GM21737 (cell line): ENCODE results near the gene TMEM196.
"Not testable (repeated sequence)": the region's sequence is repeated elsewhere in the genome, so short reads cannot be mapped to it uniquely, and the experiment has no call there.

Experiments used
- ATAC-seq: cut with Tn5 transposase; IDR thresholded peaks from one replicate; pipeline ENCODE4 v1.9.1; 2021; ENCODE audit warnings: mild to moderate bottlenecking, moderate library complexity; ENCODE audit not compliant: unreplicated experiment

The TMEM196 gene

DNA sequence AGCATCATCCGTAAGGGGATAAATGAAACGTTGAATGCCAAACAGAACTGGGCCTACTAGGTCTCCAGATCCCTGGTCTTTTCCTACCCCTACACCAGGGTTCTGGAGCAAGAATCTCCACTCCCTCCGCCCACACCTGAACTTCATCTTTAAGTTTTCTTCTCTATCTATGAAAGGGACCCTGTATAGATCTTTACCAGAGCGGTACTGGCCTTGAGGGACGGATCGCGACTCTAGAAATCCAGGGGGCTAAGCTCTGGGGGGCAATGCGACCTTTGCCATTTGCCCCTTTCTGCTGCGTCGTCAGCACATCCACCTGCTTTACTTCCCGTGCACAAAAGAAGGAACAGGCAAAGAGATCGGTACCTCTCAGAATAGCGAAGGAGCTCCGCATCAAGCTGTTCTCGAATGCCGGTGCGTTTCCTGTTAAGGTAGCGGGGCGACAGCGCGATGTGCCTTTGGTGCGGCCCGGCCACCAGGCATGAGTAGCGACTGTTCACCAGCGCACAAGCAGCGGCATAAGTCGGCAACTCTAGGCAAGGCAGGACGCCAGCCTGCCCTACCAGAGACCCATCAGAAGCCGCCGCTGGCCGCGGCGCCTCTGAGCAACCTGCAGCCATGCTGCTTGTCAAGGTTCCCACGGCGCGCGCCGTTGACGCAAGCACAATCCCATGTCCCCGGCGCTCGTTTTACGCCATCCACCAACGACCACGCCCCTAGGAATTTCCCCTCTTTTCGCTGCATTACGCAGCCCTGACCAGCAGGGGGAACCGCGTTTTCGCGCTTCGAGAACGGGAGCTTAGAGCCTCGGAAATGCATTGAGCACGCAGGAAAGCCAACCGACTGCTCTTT is 64.8 kb downstream of the TMEM196 start, which contains the start of gene POLR1F:
Gene POLR1F, minus strand, starts transcription at position 641 of the 852 bp plus-strand sequence. Its CDS starts 21 bp downstream, at position 620.
- ATAC-seq, result peak; percentile 99

DNA sequence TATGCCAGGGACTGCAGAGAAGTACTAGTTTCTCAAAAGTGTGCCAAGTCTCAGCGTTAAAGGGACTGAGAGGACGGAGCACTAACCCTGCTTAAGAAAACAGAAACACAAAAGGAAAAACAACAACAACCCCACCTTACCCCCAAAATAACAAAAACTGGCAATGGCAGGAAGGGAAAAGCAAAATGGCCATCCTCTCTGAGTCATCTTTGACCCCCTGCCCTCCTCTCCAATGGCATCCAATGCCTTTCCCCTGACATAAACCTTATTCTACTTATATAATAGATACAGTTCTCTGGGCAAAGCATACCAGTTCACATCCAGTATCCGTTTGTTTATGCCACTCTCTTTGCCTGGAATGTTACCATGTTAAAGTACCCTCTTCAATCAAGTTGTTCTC is 66.2 kb downstream of the TMEM196 start:
- ATAC-seq, result no peak

DNA sequence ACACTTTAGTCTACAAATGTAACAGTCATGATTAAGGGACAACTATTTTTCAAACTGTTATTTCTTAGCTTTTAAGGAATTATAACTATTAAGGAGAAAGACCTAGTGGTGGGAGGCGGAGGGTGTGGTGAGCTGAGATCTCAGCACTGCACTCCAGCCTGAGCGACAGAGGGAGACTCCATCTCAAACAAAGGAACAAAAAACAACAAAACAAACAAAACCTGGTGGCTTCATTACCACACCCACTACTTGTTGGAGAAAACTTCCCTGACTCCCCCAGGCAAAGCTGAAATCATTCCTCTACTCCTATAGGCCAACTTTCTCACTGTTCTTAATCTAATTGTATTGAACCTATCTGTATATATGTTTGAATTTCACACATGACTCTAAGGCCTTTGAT is 67.8 kb downstream of the TMEM196 start:
- no peak for ATAC-seq

DNA sequence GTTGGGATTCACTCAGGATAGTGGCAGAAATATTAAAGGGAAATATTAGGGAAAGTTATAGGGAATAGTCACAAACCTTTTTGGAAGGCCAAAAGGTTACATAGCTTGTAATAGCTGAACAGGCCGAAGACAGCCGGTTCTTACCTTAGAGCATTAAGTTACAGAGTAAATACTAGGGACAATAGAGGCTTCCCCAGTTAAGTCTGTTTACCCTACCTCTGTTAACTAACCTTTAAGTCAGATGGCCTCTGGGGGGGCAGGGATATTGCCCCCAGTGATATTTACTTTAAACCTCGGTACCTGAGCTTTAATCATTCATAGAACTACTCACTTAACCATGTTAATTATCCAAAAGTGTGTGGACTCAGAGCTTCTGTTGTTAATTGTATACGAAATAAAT is 71.9 kb downstream of the TMEM196 start:
- no peak for ATAC-seq

DNA sequence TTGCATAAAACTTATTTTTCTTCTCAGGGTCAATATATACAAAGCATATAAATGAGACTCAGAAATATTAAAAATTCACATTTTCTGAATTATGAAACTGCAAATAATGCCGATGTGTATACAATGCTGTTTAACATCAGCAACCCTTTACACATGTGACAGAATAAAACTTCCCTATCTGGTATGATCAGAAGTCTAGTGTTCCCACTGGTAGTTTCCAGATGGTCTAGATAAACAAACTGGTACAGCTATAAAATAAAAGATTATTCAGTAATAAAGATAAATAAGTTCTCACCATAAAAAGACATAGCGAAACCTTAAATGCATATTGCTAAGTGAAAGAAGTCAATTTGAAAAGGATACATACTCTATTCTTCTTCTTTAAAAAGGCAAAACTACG is 72.5 kb downstream of the TMEM196 start:
- ATAC-seq, result no peak

DNA sequence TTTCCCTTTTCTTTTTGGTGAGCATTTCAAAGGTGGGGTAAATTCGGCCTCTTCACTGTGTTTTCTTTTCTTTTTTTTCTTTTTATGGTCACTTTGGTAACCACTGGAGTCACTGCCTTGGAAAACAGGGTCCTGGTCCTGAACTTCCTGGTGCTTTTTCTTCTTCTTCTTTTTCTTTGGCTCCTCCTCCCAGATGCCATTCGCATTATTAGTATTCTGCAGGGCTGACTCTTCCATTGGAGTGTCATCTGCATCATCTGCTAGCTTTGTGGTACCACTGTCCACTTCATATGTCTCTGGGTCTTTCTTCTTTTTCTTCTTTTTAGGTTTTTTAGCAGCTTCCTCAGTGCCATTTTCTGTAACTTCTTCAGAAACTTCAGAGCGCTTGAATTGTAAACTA is 75.1 kb downstream of the TMEM196 start:
- no peak for ATAC-seq

DNA sequence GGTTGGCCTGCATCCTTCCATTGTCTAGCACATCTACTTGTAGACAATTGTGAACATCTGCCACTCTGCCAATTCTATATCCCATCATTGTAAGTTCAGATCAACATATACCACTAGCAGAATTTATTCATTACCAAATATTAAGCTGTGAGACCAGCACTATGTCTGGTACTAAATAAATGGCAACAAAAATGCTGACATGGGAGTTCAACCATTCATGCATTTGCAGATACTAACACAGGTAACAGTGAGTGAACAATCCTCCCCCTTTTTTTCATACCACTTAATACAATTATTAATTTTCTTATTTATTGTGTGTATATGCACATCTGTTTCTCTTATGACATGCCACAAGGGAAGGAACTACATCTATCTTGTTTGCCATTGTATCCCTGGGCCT is 76.5 kb downstream of the TMEM196 start:
- no peak for ATAC-seq

DNA sequence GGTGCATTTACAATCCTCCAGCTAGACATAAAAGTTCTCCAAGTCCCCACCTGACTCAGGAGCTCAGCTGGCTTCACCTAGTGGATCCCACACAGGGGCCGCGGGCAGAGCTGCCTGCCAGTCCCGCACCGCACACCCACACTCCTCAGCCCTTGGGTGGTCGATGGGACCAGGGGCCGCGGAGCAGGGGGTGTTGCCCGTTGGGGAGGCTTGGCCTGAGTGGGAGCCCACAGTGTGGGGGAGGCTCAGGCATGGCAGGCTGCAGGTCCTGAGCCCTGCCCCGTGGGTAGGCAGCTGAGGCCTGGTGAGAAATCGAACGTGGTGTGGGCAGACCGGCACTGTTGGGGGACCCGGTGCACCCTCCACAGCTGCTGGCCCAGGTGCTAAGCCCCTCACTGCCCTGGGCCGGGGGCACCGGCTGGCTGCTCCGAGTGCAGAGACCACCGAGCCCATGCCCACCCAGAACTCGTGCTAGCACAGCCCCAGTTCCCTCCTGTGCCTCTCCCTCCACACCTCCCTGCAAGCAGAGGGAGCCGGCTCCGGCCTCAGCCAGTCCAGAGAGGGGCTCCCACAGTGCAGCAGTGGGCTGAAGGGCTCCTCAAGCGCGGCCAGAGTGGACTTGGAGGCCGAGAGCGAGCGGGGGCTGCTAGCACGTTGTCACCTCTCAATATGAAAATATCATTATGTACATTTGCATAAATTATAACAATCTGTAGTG is 81.1 kb downstream of the TMEM196 start:
- no peak for ATAC-seq

DNA sequence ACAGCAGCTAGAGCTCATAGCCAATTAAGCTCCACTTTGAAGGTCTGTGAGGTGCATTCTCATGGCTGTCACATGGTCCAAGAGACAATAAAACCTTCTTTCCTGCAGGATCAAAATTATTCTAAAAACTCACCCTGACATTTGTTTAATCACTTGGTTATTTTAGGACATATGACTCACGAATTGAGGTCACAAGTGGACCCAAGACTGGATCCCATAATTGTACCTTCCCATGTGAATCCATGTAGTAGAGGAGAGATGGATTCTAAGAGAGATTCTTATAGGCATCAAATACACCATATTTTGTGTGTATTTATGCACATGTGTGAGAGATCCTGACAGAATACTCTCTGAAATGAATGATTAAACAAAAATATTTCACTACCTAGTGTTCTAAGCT is 82.7 kb downstream of the TMEM196 start:
- ATAC-seq, result no peak

DNA sequence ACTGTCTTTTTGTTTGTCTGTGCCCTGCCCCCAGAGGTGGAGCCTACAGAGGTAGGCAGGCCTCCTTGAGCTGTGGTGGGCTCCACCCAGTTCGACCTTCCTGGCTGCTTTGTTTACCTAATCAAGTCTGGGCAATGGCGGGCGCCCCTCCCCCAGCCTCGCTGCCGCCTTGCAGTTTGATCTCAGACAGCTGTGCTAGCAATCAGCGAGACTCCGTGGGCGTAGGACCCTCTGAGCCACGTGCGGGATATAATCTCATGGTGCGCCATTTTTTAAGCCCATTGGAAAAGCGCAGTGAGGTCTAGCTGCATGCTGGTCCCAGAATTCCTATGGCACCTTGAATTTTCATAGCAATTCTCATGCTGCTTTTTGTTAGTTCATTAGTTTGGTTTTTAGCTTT is 84.3 kb downstream of the TMEM196 start:
- ATAC-seq, result not testable (repeated sequence)

DNA sequence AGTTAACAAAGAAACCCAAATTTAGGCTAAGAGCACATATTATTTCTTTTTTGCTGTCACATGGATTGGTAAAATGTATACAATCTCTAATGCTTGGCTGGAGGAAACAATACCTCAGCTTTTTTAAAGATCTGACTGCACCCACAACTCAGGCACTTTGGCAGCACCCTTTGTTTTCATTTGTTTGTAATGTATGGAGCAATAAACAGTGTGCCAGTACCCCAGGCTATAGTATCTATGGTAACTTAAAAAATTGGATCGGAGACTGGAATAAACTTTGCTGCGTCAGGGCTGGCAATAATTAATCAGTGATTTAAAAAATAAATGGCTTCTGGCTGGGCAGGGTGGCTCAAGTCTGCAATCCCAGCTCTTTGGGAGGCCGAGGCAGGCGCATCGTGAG is 91.8 kb downstream of the TMEM196 start:
- ATAC-seq, result no peak

DNA sequence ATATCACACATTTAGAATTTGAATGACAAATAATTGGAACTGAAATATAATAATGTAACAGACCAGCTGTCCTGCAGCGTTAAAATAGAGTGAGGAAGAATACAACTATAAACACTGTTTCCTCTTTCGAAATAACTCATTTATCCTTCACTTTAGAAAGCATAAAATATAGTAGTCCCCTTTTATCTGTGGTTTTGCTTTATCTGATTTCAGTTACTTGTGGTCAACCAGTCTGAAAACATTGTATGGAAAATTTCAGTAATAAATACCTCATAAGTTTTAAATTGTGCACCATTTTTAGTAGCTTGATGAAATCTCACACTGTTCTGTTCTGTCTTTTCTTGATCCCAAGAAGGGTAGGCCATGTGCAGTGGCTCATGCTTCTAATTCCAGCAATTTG is 96.2 kb downstream of the TMEM196 start:
- no peak for ATAC-seq

DNA sequence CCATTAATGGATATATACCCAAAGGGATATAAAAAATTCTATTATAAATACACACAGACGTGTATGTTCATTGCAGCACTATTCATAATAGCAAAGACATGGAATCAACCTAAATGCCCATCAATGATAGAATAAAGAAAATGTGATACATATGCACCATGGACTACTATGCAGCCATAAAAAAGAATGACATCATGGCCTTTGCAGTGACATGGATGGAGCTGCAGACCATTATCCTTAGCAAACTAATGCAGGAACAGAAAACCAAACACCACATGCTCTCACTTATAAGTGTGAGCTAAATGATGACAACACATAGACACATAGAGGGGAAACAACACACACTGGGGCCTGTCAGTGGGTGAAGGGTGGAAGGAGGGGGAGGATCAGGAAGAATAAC is 97.6 kb downstream of the TMEM196 start:
- ATAC-seq, result no peak

DNA sequence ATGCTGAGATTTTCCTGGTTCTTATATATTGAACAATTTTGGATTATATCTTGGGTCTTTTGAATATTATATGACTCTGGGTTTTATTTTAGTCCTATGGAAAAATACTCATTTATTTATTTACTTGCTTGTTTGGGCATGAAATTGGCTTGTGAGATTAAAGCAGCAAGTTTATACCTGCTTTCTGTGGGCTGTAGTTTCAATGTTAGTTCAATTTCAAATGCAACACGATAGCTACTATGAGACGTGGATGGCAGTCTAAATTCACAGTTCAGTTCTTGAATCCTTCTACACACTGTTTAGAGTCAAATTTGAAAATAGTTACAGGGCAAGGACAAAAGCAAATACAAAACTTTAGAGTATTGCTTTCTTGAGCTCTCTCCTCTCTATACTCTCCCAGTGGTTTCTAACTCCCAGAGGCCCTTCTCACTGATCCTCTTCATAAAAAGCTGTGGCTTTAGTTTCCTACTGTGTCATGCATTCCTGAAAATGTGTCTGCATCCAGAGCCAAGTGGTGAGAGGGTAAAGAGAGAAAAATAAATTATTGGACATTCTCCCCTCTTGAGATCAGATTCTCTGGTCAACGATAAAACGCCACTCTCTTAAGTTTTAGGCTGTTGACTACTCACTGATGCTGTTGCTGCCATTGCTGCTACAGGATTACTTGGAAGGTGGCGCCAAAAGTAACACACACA is 99.0 kb downstream of the TMEM196 start:
- no peak for ATAC-seq

DNA sequence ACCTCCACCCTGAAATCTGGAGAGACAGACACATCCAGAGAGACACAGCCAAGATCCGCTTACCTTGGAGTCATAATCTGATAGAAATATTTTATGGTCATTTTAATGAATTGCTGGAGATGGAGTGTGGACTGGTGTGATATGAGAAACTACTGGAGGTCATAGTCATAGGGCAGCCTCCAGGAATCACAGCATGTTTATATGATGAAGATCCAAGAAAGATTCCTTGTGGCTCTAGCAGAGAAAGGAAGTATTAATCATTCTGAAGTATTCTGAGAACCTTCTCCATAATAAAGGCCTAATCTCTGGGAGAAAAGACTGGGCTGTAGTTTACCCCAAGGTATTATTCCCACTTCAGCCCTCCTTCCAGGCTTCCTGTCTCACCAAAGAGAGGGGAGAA is 102.6 kb downstream of the TMEM196 start:
- ATAC-seq, result no peak
